Neuronal stem cell (in vitro differentiated cells): ENCODE results near the gene ZNF423.
A peak's percentile ranks its signal among the peaks of the same experiment; 100 is the strongest.

ENCODE experiments used
- DNase-seq: peaks from one replicate; pipeline ENCODE4 v3.0.0-alpha.2; 2013; ENCODE audit warnings: low spot score
- H2AFZ ChIP-seq: one replicate; pipeline ENCODE4 v1.6.1; 2013; ENCODE audit warnings: mild to moderate bottlenecking, low read length, inconsistent platforms
- H2AK5ac ChIP-seq: 2 replicates; pipeline ENCODE4 v1.6.1; 2013; ENCODE audit warnings: low read depth, mild to moderate bottlenecking, inconsistent platforms, low read length, moderate library complexity, mixed read lengths
- H2BK120ac ChIP-seq: 2 replicates; pipeline ENCODE4 v1.6.1; 2013; ENCODE audit warnings: low read depth, mild to moderate bottlenecking, inconsistent platforms, low read length, moderate library complexity, mixed read lengths
- H2BK12ac ChIP-seq: one replicate; pipeline ENCODE4 v1.6.1; 2013; ENCODE audit warnings: low read length, inconsistent platforms
- H2BK15ac ChIP-seq: 2 replicates; pipeline ENCODE4 v1.6.1; 2013; ENCODE audit warnings: mild to moderate bottlenecking, low read length, inconsistent platforms, mixed read lengths
- H2BK5ac ChIP-seq: one replicate; pipeline ENCODE4 v1.6.1; 2013; ENCODE audit warnings: inconsistent platforms, mild to moderate bottlenecking, low read length, moderate library complexity
- H3K14ac ChIP-seq: one replicate; pipeline ENCODE4 v1.6.1; 2013; ENCODE audit warnings: low read length, inconsistent platforms
- H3K18ac ChIP-seq: 2 replicates; pipeline ENCODE4 v1.6.1; 2013; ENCODE audit warnings: low read length, inconsistent platforms
- H3K23ac ChIP-seq: 2 replicates; pipeline ENCODE4 v1.6.1; 2013; ENCODE audit warnings: low read depth, mild to moderate bottlenecking, mixed read lengths, low read length, inconsistent platforms; ENCODE audit not compliant: poor library complexity
- H3K27ac ChIP-seq: replicated peaks from 3 replicates; pipeline ENCODE4 v1.5.1; 2013; ENCODE audit warnings: low read length, inconsistent platforms
- H3K27me3 ChIP-seq, 3 experiments: 2 replicates each; pipeline ENCODE4 v1.6.1; 2013; ENCODE audit warnings: low read length in 3 of 3, mild to moderate bottlenecking in 2 of 3, inconsistent platforms in 1 of 3, low read depth in 1 of 3, mixed read lengths in 1 of 3, moderate library complexity in 1 of 3; ENCODE audit not compliant: control insufficient read depth in 3 of 3, insufficient read depth in 3 of 3
- H3K36me3 ChIP-seq, 2 donors: replicated peaks in 1 of 2; 2 replicates each; pipeline ENCODE4 v1.6.1; 2013; ENCODE audit warnings: low read length in 2 of 2; ENCODE audit not compliant: control insufficient read depth in 2 of 2, insufficient read depth in 2 of 2
- H3K4ac ChIP-seq: 2 replicates; pipeline ENCODE4 v1.6.1; 2013; ENCODE audit warnings: inconsistent platforms, mild to moderate bottlenecking, low read length, moderate library complexity
- H3K4me1 ChIP-seq, 2 donors: 1 replicate in 1 of 2; 2 replicates in 1 of 2; pipeline ENCODE4 v1.6.1; 2013; ENCODE audit warnings: low read length in 2 of 2, low read depth in 1 of 2; ENCODE audit not compliant: control insufficient read depth in 2 of 2, insufficient read depth in 1 of 2
- H3K4me2 ChIP-seq: one replicate; pipeline ENCODE4 v1.6.1; 2013; ENCODE audit warnings: mild to moderate bottlenecking, low read length, inconsistent platforms; ENCODE audit not compliant: insufficient read depth, poor library complexity, severe bottlenecking
- H3K4me3 ChIP-seq, 2 donors: 2 replicates each; pipeline ENCODE4 v1.5.1; 2013; ENCODE audit warnings: low read length in 2 of 2, mild to moderate bottlenecking in 2 of 2, inconsistent platforms in 1 of 2, moderate library complexity in 1 of 2
- H3K79me1 ChIP-seq: one replicate; pipeline ENCODE4 v1.6.1; 2013; ENCODE audit warnings: low read depth, mild to moderate bottlenecking, inconsistent platforms, low read length, moderate library complexity
- H3K9ac ChIP-seq: one replicate; pipeline ENCODE4 v1.6.1; 2013; ENCODE audit warnings: mild to moderate bottlenecking, low read depth, low read length, inconsistent platforms; ENCODE audit not compliant: poor library complexity
- H3K9me3 ChIP-seq, 2 donors: replicated peaks in 1 of 2; 2 replicates each; pipeline versions ENCODE3 to v1.6.1; 2013; ENCODE audit warnings: low read length in 2 of 2, mild to moderate bottlenecking in 2 of 2, inconsistent platforms in 1 of 2, low read depth in 1 of 2, mixed read lengths in 1 of 2, moderate library complexity in 1 of 2; ENCODE audit not compliant: control insufficient read depth in 2 of 2, insufficient read depth in 1 of 2
- H4K8ac ChIP-seq: one replicate; pipeline ENCODE4 v1.6.1; 2013; ENCODE audit warnings: low read depth, mild to moderate bottlenecking, inconsistent platforms, low read length, moderate library complexity
- H4K91ac ChIP-seq: one replicate; pipeline ENCODE4 v1.6.1; 2013; ENCODE audit warnings: low read length, low read depth, mild to moderate bottlenecking, inconsistent platforms; ENCODE audit not compliant: poor library complexity
- WGBS, 2 donors: extraction: QIAGEN DNeasy Blood & Tissue Kit; methylation state at CpG; one replicate each; pipeline ENCODE4 v1.1.7; 2013; ENCODE audit warnings: missing lambda C conversion rate in 2 of 2, mixed read lengths in 1 of 2; ENCODE audit not compliant: insufficient read length in 2 of 2, insufficient replicate concordance in 1 of 2; ENCODE audit errors: extremely low coverage in 2 of 2; 5-methylcytosine and 5-hydroxymethylcytosine counted together

Gene ZNF423

DNA sequence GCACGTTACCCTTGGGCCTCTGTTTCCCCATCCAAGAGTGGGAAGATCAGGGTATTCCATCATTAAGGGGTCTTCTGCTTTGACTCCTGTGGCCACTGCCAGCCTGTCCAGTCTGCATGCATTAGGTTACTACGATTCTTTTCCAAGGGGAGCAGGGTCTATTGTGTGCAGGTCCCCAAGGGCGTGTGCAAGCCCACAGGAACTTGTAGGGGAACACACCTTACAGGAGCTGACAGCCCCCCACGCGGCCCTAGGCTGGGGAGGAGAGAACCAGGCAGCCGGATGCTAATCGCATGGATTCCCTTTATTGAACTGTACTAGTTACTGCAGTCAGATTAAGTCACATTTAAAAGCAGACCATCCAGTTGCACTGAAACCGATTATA is 365.6 kb downstream of the ZNF423 start:
- Histone ChIP-seq H3K9me3 (peaks cover 0 to 4% of the 10 kb centered on the region in 2 donors), H2BK120ac (no peak overlapping the region), H2AFZ (no peak overlapping the region), H3K23ac (no peak overlapping the region), H3K4me1 (peaks cover 0 to 10% of the 10 kb centered on the region in 2 donors), H2AK5ac (no peak overlapping the region), H3K4ac (no peak overlapping the region), H3K27ac (no peak overlapping the region), H3K27me3 (no peaks in the 10 kb centered on the region), H4K91ac (no peak overlapping the region), H2BK12ac (no peak overlapping the region), H3K4me3 (no peak overlapping the region), H3K36me3 (peaks cover 3 to 42% of the 10 kb centered on the region in 2 donors), H3K9ac (peak overlapping the region; percentile 82), H2BK5ac (no peak overlapping the region), H3K79me1 (no peaks in the 10 kb centered on the region), H4K8ac (no peak overlapping the region), H3K14ac (no peak overlapping the region), H2BK15ac (no peak overlapping the region), H3K18ac (no peak overlapping the region), H3K4me2 (no peak overlapping the region)
- no peak for DNase-seq
- WGBS, 2 donors = no CpG with 5 or more reads among the region's 8 CpGs

DNA sequence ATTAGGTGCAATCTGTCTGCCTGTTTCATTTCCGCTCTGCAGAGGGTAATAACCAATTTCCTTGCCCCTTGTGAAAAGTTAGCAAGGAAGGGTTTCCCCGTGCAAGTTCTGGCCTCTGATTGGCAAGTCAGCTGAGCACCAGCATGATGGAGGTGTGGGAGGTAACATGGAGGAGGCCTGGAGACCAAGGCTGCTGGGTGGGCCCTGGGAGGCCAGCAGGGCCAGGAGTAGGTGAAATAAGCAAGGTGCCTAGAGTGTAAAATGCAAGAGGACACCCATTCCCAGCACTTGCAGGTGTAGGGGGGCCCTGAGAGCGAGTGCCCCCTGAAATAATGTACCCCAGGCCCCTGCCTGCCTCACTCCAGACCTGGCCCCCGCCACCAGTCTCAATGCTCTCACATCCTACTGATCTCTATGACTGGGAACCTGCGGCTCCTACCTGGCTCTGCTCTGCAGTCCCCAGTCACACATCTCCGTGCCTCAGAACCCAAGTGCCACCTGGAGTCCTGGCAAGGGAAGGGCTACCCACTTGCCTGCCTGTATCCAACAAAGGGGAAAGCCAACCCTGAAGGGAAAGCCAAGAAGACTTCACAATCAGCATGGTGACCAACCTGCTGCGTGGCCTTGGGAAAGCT is 366.1 kb downstream of the ZNF423 start:
- H3K4me3 ChIP-seq = no peak overlapping the region
- no peak overlapping the region for H2AK5ac ChIP-seq
- H2BK120ac ChIP-seq = no peak overlapping the region
- H3K14ac ChIP-seq = no peak overlapping the region
- no peak overlapping the region for H2BK15ac ChIP-seq
- no peaks in the 10 kb centered on the region for H3K79me1 ChIP-seq
- no peak overlapping the region for H3K4me2 ChIP-seq
- no peak overlapping the region for H3K4ac ChIP-seq
- no peak overlapping the region for H2AFZ ChIP-seq
- H3K27ac ChIP-seq = no peak overlapping the region
- no peak overlapping the region for H4K91ac ChIP-seq
- no peak overlapping the region for H2BK12ac ChIP-seq
- peaks cover 3 to 42% of the 10 kb centered on the region in 2 donors for H3K36me3 ChIP-seq
- no peak overlapping the region for H3K18ac ChIP-seq
- H3K27me3 ChIP-seq = no peaks in the 10 kb centered on the region
- no peak overlapping the region for H3K23ac ChIP-seq
- H4K8ac ChIP-seq = no peak overlapping the region
- no peak overlapping the region for H2BK5ac ChIP-seq
- H3K9me3 ChIP-seq = peaks cover 0 to 4% of the 10 kb centered on the region in 2 donors
- no CpG with 5 or more reads among the region's 7 CpGs for WGBS, 2 donors
- H3K9ac ChIP-seq = peak overlapping the region; percentile 82
- peaks cover 0 to 10% of the 10 kb centered on the region in 2 donors for H3K4me1 ChIP-seq
- no peak for DNase-seq

DNA sequence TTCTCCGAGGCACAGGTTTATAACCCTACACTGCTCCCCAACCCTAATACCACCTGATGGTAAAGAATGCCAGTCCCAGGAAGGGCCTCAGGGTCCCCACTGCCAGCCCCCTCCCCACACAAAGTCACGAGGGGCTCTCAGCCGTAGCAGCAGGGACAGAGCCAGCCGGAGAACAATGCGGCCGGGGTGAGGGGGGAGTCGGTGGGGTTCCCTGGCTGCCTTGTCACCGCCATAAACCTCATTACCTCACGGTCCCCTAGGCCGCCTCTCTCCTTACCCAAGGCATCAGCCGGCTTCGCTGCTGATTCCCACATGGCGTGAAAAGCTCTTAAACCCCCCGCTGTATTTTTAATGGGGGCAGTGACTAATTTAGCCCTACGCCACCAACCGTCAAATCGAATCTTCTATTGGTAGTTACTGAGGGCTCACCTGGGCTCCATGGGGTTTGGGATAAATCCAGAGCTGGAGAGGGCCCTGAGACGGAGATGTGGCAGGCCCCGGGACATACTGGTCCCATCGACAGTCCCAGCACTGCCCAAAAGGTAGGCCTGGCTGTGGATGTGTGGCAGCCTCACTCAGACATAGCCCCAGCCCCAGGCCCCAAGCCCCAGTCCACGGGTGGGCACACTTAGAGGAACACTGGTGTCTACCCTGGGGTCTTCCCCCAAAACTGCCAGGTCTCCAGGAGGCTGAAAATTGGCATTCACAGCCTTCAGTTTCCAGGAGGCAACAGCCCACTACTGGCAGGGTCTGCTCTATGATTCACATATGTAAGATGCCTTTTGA is 367.0 kb downstream of the ZNF423 start:
- H3K23ac ChIP-seq = no peak overlapping the region
- H3K4me1 ChIP-seq = peaks cover 0 to 10% of the 10 kb centered on the region in 2 donors
- H3K36me3 ChIP-seq = peaks cover 3 to 41% of the 10 kb centered on the region in 2 donors
- no peak overlapping the region for H4K91ac ChIP-seq
- H2BK120ac ChIP-seq = no peak overlapping the region
- H2AFZ ChIP-seq = no peak overlapping the region
- no peak overlapping the region for H2BK5ac ChIP-seq
- H3K4ac ChIP-seq = no peak overlapping the region
- H3K27me3 ChIP-seq = no peaks in the 10 kb centered on the region
- no peaks in the 10 kb centered on the region for H3K79me1 ChIP-seq
- no peak overlapping the region for H3K4me2 ChIP-seq
- H3K4me3 ChIP-seq = no peak overlapping the region
- H3K14ac ChIP-seq = no peak overlapping the region
- WGBS, 2 donors = no CpG with 5 or more reads among the region's 21 CpGs
- H2BK15ac ChIP-seq = peak overlapping the region; percentile 51
- H3K18ac ChIP-seq = no peak overlapping the region
- H2BK12ac ChIP-seq = no peak overlapping the region
- no peak overlapping the region for H3K27ac ChIP-seq
- H3K9ac ChIP-seq = no peak overlapping the region
- peaks cover 0 to 4% of the 10 kb centered on the region in 2 donors for H3K9me3 ChIP-seq
- no peak overlapping the region for H4K8ac ChIP-seq
- DNase-seq = no peak
- H2AK5ac ChIP-seq = no peak overlapping the region

DNA sequence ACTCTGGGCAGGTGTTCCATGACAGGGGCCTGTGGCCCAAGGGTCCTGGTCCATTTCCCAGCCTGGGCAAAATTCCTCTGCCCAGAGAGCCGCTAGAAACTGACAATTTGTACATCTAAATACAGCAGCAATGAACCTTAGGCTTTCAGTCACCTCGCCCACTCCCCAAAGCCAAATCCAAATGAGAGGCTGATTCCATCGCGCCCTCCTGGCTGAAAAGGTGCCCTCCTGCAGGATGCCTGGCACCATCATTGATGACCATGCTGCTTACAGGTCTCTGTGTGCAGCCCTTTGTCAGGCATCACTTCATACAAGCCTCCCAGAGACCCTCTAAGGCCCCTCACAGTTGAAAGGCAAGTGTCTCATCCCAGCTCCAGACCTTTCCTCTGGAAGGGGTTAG is 367.6 kb downstream of the ZNF423 start:
- no peak overlapping the region for H3K18ac ChIP-seq
- H2AK5ac ChIP-seq = no peak overlapping the region
- peaks cover 3 to 36% of the 10 kb centered on the region in 2 donors for H3K36me3 ChIP-seq
- no peak overlapping the region for H2BK5ac ChIP-seq
- H2BK15ac ChIP-seq = no peak overlapping the region
- no peaks in the 10 kb centered on the region for H3K79me1 ChIP-seq
- H3K9ac ChIP-seq = no peak overlapping the region
- H4K91ac ChIP-seq = no peak overlapping the region
- no peak overlapping the region for H3K4me2 ChIP-seq
- H2AFZ ChIP-seq = no peak overlapping the region
- no peak overlapping the region for H3K4ac ChIP-seq
- no peak overlapping the region for H4K8ac ChIP-seq
- H3K27me3 ChIP-seq = peaks cover 0 to 3% (median 0%) of the 10 kb centered on the region in 3 experiments
- no peak overlapping the region for H3K27ac ChIP-seq
- no peak for DNase-seq
- H3K23ac ChIP-seq = no peak overlapping the region
- no peak overlapping the region for H2BK120ac ChIP-seq
- peaks cover 0 to 4% of the 10 kb centered on the region in 2 donors for H3K9me3 ChIP-seq
- H3K14ac ChIP-seq = no peak overlapping the region
- no peak overlapping the region for H2BK12ac ChIP-seq
- H3K4me3 ChIP-seq = no peak overlapping the region
- H3K4me1 ChIP-seq = peaks cover 0 to 10% of the 10 kb centered on the region in 2 donors
- WGBS, 2 donors = no CpG with 5 or more reads among the region's 4 CpGs
